DND-41 (cell line): ENCODE results near the gene ZNF117.

Experiments
- CTCF ChIP-seq: IDR thresholded peaks from 2 replicates; pipeline ENCODE4 v1.5.1; 2012; ENCODE audit warnings: borderline replicate concordance, low read length, moderate library complexity, mild to moderate bottlenecking; ENCODE audit not compliant: poor library complexity, severe bottlenecking; ENCODE audit errors: extremely low read depth
- EZH2 ChIP-seq: IDR thresholded peaks from 3 replicates; pipeline ENCODE4 v1.6.1; 2012; ENCODE audit warnings: borderline replicate concordance, low read depth, mild to moderate bottlenecking, moderate library complexity, low read length, inconsistent platforms; ENCODE audit not compliant: severe bottlenecking

- TF ChIP-seq CTCF = no peak
- no peak for TF ChIP-seq EZH2
Observed at GRCh38 chr7:65004575-65004974, 13.7 kb upstream of the ZNF117 start.
